ENCODE results near the gene SUSD2. TPM values are rescaled to one million over a fixed set of nuclear protein-coding genes. Genes with fewer than 3 reads are reported as not detected.
"Not testable (repeated sequence)": the region's sequence is repeated elsewhere in the genome, so short reads cannot be mapped to it uniquely, and the experiment has no call there.

Gene SUSD2
- total RNA-seq, 1 donor from 2014 or later: 3.1 TPM

- DNase-seq (ENCODE audit: low spot score): peak; percentile 82
- intact Hi-C loops (cut with DNase I): no loop called here
These were observed 49.8 kb downstream of the SUSD2 start for GRCh38 chr22:24230911-24231656.

GRCh38 chr22:24231706-24232105 is 50.4 kb downstream of the SUSD2 start:
- DNase-seq (ENCODE audit: low spot score): no peak

DNA sequence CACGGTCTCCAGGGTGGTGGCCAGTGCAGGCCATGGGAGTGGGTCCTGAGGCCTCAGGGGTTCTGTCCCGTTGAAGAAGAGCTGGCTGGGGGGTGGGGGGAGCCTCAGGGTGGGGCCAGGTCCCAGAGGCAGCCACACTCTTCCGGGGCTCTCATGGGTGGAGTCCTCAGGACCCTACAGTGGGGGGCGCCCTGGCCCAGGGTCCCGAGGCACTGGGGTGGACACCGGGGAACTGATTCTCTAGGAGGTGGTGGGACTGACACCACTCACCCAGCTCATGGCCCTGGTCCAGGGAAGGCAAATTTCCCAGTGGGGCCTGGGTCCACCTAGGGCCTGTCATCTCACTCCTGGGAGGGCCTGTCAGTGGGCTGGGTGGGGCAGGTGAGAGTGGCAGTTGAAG is 50.8 kb downstream of the SUSD2 start:
- no peak for DNase-seq (ENCODE audit: low spot score)
- intact Hi-C loops (cut with DNase I): no loop called here

More at GRCh38 chr22:24231706-24232105, 50.4 kb downstream of the SUSD2 start:
- intact Hi-C loops (cut with DNase I): no loop called here

- DNase-seq (ENCODE audit: low spot score): no peak
- intact Hi-C loops (cut with DNase I): no loop called here
These were observed 51.4 kb downstream of the SUSD2 start for GRCh38 chr22:24232725-24233124.

GRCh38 chr22:24233235-24233634 is 51.9 kb downstream of the SUSD2 start:
- intact Hi-C loops (cut with DNase I): no loop called here

GRCh38 chr22:24233816-24234215 is 52.5 kb downstream of the SUSD2 start:
- no peak for DNase-seq (ENCODE audit: low spot score)
- intact Hi-C loops (cut with DNase I): no loop called here

More at GRCh38 chr22:24233235-24233634, 51.9 kb downstream of the SUSD2 start:
- no peak for DNase-seq (ENCODE audit: low spot score)

- no peak for DNase-seq (ENCODE audit: low spot score)
- intact Hi-C loops (cut with DNase I): no loop called here
These were observed 54.0 kb downstream of the SUSD2 start for GRCh38 chr22:24235315-24235714.

DNA sequence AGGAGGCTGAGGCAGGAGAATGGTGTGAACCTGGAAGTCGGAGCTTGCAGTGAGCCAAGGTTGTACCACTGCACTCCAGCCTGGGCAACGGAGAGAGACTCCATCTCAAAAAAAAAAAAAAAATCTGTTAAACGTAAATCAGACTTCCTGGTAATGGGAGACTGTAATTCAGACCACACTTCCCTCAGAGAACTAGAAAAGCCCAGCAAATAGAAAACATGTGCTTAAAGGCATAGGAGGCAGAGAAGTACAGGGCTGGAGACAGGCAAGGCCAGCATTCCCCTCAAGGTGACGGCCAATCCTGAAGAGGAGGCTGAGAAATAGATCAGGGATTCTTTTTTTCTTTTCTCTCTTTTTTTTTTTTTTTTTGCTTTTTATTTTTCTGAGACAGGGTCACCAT is 55.4 kb downstream of the SUSD2 start:
- no peak for DNase-seq (ENCODE audit: low spot score)
- intact Hi-C loops (cut with DNase I): no loop called here

DNA sequence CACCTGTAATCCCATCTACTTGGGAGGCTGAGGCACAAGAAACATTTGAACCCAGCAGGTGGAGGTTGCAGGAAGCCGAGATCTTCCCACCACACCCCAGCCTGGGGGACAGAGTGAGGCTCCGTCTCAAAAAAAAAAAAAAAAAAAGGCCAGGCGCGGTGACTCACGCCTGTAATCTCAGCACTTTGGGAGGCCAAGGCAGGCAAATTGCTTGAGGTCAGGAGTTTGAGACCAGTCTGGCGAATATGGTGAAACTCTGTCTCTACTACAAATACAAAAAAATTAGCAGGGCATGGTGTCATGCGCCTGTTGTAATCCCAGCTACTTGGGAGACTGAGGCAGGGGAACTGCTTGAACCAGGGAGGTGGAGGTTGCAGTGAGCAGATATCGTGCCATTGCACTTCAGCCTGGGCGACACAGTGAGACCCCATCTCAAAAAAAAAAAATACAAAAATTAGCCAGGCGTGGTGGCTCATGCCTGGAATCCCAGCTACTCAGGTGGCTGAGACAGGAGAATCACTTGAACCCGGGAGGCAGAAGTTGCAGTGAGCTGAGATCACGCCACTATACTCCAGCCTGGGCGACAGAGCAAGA is 56.9 kb downstream of the SUSD2 start:
- intact Hi-C loops (cut with DNase I); DNase-seq (ENCODE audit: low spot score): not testable (repeated sequence)

Other genes with a start within 250 kb of the SUSD2 start
- gene GSTT2B, start 220.3 kb upstream of the SUSD2 start, total RNA-seq: 21.1 TPM
- gene DDTL, start 214.6 kb upstream of the SUSD2 start, total RNA-seq: 3.5 TPM
- gene DDT, start 207.0 kb upstream of the SUSD2 start, total RNA-seq: 128 TPM
- gene GSTT2, start 201.4 kb upstream of the SUSD2 start, total RNA-seq: 0.43 TPM
- not detected for gene GSTT4, start 176.0 kb upstream of the SUSD2 start, total RNA-seq
- gene CABIN1, start 170.2 kb upstream of the SUSD2 start, total RNA-seq: 38.0 TPM
- gene GGT5, start 63.6 kb downstream of the SUSD2 start, total RNA-seq: 12.2 TPM
- gene SPECC1L, start 89.3 kb downstream of the SUSD2 start, total RNA-seq: 52.8 TPM
- 5.3 TPM for gene ADORA2A, start 246.1 kb downstream of the SUSD2 start, total RNA-seq